ENCODE results near the gene SKA3.

- TF ChIP-seq EP300 (IDR thresholded peaks at IDR 0.05; ENCODE audit: borderline replicate concordance), result no peak
- no peak for TF ChIP-seq TEAD4 (IDR thresholded peaks at IDR 0.05)
- TF ChIP-seq RAD21 (IDR thresholded peaks at IDR 0.05; ENCODE audit: low read depth), result no peak
- TF ChIP-seq EGR1 (IDR thresholded peaks at IDR 0.05), result no peak
- no peak for TF ChIP-seq REST (IDR thresholded peaks at IDR 0.05; ENCODE audit: low read depth)
- TF ChIP-seq NFIC (IDR thresholded peaks at IDR 0.05), result no peak
- TF ChIP-seq CREB1 (IDR thresholded peaks at IDR 0.05; ENCODE audit: low read depth), result no peak
- no peak for TF ChIP-seq MAX (IDR thresholded peaks at IDR 0.05)
- TF ChIP-seq TCF12 (IDR thresholded peaks at IDR 0.05; ENCODE audit: low read depth), result no peak
- TF ChIP-seq CEBPB (IDR thresholded peaks at IDR 0.05), result no peak
- TF ChIP-seq FOXM1 (IDR thresholded peaks at IDR 0.05; ENCODE audit: borderline replicate concordance, low read depth), result no peak
- TF ChIP-seq USF1 (IDR thresholded peaks at IDR 0.05), result no peak
- no peak for TF ChIP-seq TAF1 (IDR thresholded peaks at IDR 0.05; ENCODE audit: low read depth)
These were observed 60.2 kb downstream of the SKA3 start for GRCh38 chr13:21116141-21116540.

Data from Ishikawa (cell line).